HG02678 (cell line): ENCODE data around the gene GCNT2.
"Not testable (repeated sequence)": the region's sequence is repeated elsewhere in the genome, so short reads cannot be mapped to it uniquely, and the experiment has no call there.

ENCODE experiments used
- ATAC-seq: cut with Tn5 transposase; IDR thresholded peaks from one replicate; pipeline ENCODE4 v1.9.1; 2021; ENCODE audit warnings: mild to moderate bottlenecking, moderate library complexity; ENCODE audit not compliant: unreplicated experiment

GCNT2 gene

DNA sequence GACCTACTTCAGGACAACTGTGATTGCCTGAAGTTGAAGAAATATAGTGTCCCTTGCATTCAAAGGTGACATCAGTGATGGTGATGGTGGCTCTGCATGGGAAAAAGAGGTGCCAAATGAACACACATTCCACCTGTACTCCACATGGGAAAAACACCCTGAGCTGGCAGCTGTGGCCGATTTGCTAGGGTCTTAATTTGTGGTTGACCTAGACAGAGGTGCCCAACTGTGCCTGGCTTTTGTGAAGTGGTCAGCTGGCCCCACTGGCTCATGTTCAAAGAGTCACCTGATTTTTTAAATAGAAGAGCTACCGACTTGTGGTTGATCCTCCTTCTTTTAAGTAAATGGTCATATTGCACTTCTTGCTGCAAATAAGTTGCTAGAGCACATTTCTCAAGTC, 7.6 kb upstream of the GCNT2 start:
- no peak for ATAC-seq

DNA sequence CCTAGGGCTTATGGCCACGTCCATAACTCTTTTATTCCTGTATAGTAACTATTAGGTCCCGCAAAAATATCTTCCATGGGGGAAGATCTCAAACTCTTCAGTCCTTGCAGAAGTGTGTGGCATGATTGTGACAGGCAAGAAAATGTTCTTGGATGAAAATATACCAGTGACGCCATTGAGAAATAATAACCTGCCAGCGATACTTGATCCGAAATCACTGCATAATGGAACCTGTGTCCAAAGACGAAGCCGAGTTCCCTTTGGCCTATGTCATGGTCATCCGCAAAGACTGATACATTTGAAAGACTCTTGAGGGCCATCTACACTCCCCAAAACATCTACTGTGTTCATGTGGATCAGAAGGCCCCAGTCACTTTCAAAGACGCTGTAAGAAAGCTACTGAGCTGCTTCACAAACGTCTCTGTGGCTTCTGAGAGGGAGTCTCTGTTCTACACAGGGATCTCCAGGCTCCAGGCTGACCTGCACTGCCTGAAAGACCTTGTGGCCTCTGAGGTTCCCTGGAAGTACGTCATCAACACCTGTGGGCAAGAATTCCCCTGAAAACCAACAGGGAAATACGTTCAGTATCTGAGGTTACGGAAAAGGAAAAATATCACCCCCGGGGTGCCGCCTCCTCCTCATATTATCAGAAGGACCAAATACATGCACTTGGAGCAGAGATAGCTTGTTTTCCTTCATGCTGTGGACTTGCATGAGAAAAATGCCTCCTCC, 6.9 kb upstream of the GCNT2 start:
- no peak for ATAC-seq

DNA sequence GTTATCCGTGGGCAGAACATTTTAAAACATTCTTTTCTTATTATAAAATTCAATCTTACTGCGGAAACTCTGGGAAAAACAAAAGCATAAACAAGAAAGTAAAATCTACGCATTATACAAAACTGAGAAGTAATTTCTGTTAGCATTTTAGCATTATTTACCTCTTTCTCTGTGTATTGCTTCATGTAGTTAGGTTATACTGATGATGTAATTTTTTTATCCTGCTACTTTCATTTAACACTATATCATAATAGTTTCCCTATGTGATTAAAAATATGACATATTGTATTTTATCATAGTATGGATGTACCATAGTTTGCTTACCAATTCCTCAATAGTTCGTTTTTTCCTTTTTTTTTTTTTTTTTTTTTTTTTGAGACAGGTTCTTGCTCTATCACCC, 4.2 kb upstream of the GCNT2 start:
- ATAC-seq: no peak

DNA sequence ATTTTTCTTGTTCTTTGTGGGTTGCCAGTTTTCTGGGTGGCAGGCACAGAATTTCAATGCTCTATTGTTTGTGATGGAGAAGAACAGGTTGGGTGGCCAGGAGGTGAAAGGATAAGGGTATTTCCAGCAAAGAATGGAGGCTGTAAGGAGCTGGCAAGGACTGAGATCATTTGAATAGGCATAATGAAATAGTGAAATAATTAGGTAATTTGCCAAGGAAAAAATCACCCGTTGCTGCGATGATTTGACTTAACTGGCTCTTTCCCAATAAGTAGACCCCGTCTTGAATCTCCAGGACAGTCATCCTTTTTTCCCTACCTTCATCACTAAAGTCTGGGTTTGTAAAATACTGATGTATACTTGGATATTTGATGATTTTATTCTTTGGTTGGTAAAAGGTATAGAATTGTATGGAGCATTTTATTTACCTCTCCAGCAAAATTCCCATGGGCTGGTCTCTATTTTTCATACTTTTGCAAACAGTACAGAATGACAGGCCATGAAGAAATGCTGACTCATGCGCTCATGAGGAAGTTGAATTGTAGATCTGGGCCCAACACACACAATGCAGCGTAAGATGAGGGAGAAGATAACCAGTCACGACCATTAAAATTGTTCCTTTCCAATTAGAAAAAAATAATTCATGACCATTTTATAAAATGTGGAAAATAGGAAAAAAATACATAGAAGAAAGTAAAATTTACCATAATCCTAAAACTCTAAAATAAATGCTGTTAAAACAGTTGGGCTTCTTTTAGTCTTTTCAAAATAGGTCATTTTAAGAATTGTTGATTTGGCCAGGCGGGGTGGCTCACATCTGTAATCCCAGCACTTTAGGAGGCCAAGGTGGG, 2.4 kb upstream of the GCNT2 start:
- no peak for ATAC-seq

DNA sequence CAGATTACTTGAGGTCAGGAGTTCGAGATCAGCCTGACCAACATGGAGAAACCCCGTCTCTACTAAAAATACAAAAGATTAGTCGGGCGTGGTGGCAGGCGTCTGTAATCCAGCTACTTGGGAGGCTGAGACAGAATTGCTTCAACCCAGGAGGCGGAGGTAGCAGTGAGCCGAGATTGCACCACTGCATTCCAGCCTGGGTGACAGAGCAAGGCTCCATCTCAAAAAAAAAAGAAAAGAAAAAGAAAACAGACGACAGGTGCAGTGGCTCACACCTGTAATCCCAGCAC, 1.8 kb upstream of the GCNT2 start:
- ATAC-seq: not testable (repeated sequence)

DNA sequence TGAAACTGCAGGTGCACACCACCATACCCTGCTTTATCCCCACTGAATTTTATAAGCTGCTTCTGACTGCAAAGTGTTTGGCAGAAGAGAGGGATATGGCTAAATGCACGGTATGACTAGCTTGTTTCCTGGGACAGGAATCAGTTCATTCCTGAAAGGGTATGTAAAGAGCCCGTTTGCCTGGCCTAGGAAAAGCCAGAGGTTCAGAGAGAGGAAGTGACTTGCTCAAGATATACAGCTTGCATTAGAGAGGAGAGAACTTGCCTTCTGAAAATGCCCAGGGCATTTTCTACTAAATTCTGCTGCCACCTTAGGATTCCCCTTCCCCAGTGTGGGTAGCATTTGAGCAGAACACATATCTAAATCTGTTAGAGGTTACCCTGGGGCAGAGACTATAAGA, 683 bp upstream of the GCNT2 start:
- ATAC-seq: no peak

DNA sequence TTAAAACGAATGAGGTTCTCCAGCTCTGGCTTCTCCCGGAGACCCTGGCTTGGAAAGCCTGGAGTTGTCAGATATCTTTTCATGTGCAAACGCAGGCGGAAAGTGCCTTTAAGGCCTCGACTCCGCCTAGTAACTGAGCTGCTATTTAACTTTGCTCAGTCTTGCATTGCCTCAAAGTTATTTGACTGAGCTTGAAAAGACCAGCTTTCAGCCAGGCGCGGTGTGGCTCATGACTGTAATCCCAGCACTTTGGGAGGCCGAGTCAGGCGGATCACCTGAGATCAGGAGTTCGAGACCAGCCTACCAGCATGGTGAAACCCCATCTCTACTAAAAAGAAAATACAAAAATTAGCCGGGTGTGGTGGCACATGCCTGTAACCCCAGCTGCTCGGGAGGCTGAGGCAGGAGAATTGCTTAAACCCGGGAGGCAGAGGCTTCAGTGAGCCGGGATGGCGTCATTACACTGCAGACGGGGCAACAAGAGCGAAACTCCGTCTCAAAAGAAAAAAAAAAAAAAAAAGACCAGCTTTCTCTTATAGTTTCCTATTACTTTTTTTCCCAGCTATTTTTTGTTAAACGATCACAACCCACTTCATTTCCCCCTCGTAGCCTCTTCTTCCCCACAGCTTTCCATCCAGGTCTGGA, 1.9 kb downstream of the GCNT2 start:
- ATAC-seq: no peak

DNA sequence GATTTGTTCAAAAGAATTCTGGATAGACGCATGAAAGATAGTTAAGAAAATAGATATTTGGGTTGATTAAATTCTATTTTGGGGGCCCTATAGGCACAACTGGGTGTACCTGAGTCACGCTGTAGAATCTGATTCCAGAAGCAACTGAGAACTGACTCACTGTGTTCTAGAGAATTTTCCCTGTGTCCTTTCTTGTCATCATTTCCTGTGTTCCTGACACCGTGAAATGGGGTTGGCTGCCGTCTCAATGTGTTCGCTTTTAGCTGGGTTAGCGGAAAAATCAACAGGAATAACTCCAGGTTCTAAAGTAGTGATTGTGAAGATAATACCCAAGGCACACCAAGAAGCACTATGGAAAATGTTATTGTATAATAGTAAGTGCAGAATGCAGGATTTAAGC, 5.0 kb downstream of the GCNT2 start:
- ATAC-seq: no peak

DNA sequence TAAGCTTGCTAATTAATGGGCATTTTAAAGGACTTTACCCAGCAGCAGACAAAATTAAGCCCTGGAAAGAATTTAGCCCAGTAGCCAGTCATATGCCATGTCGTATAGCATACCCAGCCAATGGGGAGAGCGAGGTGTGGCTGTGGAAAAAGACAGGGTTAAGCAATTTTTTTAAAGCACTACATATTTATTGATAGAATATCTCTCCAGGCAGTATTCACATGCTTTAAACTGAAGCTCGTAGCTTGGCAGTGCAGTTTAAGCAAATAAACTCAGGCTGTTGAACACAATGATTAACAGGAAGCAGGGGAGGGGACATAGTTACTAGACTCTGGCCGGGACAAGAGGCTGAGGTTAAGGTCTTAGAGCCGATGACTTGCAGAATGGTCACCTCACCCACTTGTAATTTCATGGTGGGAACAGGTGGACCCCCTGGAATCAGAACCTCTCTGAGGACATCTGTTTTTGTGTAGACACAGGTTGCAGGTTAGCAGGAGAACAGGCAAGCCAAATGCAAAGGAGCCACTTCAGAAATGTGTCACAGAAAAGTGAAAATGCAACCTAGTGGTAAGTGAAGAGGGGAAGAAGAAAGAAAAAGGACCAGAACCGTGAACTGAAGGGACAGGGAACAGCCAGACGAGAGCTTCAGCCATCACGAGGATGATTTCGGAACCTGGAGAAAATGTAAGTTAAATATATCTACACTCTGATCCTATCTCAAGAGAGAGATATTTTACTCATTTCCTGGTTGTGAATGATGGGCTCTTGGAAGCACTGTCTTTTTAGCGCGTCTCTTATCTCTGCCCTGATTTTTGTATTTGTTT, 7.2 kb downstream of the GCNT2 start:
- peak; percentile 53 for ATAC-seq

DNA sequence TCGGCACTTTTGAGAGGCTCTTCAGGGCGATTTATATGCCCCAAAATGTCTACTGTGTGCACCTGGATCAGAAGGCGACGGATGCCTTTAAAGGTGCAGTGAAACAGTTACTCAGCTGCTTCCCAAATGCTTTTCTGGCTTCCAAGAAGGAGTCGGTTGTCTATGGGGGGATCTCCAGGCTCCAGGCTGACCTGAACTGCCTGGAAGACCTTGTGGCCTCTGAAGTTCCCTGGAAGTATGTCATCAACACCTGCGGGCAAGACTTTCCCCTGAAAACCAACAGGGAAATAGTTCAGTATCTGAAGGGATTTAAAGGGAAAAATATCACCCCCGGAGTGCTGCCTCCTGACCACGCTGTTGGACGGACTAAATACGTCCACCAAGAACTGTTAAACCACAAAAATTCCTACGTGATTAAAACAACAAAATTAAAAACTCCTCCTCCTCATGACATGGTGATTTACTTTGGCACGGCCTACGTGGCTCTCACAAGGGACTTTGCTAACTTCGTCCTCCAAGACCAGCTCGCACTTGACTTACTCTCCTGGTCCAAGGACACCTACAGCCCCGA, 8.2 kb downstream of the GCNT2 start:
- no peak for ATAC-seq

DNA sequence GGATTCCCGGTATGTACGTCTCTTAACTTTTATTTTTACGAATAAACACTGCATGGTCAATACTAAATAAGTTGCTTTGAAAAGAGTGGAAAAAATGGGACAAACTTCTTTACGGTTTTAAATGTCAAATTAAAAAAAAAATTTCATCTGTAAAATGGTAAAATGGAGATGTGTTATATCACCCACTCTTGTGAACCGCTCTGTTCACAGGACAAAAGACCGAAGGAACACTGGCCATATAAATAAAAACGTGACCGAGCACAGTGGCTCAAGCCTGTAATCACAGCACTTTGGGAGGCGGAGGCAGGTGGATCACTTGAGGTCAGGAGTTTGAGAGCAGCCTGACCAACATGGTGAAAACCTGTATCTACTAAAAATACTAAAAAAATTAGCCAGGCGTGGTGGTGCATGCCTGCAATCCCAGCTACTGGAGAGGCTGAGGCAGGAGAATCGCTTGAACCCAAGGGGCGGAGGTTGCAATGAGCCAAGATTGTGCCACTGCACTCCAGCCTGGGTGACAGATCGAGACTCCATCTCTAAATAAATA, 8.8 kb downstream of the GCNT2 start:
- not testable (repeated sequence) for ATAC-seq

DNA sequence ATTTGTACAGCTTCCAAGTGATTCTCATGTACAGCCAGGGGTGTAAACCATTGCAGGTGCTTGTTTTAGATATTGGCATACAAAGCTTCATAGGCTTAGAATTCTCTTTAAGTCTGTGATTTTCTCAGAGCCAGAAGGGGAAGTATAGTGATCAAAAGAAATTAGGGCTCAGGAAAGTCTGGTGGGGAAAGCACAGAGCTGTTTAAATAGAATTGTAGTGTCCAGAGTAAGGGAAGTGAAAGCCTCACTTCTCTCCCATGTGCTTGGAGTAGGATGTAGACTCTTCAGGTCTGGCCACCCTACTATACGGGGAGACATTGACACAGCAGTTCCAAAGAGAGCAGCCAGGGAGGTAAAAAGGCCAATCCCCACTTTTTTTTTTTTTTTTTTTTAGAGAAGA, 10.4 kb downstream of the GCNT2 start:
- no peak for ATAC-seq

DNA sequence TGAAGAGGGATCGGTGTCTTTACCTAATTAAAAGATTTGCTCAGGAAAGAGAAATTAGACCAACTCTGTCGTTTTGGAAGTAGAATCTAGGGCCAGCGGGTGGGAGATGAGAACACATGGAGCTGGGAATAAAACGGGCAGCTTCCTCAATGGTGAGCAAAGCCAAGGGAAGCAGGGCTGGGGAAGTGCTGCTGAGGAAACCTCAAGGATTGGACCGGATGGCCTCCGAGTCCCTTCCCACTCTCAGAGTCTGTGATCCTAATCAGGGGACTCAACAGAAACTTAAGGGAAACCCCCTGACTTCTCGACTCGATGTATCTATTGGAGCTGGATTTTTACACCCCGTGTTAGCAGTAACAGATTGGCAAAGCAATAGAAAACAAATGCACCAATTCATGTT, 10.8 kb downstream of the GCNT2 start:
- no peak for ATAC-seq

DNA sequence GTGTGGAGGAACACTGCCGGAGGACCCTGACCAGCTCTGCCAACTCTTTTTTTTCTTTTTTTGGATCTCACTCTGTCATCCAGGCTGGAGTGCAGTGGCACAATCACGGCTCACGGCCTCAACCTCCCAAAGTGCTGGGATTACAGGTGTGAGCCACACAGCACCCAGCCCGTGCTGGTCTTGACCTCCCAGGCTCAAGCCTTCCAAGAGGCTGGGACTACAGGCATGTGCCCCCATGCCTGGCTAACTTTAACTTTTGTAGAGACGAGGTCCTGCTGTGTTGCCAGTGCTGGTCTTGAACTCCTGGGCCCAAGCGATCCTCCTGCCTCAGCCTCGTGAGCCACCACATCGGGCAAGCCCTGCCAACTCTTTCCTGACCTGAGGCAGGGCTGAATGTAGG, 11.2 kb downstream of the GCNT2 start:
- ATAC-seq: no peak

DNA sequence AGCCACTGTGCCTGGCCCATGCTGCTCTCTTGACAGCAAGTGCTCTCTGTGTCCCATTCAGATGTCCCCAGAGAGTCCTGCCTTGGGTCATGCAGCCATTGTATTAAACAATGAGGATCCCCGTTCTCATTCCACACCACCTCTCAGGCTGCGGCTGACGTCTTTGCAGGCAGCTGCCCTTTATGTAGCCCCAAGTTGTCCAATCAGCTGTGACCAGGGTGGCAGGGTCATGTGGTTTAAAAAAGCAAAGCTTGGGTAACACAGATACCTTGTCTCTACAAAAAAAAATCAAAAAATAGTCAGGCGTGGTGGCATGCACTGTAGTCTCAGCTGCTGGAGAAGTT, 13.2 kb downstream of the GCNT2 start:
- ATAC-seq: peak; percentile 17

DNA sequence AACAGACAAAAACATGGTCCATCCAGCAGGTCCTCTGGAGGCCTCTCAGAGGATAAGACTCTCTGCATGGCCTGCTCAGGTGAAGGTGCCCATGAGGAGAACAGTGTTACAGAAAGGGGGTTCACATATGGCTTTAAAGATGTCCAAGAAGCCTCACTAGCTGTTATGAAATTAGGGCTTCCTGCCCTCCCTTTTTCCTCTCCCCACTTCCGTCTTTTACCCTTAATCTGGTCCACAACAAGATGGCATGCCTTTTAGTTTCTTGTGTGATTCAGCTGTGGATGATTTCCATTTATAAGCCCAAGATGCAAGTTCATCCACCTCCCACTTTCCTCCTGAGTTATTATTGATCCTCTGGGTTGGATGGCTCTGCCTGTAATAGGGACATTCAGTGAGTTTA, 14.0 kb downstream of the GCNT2 start:
- no peak for ATAC-seq

DNA sequence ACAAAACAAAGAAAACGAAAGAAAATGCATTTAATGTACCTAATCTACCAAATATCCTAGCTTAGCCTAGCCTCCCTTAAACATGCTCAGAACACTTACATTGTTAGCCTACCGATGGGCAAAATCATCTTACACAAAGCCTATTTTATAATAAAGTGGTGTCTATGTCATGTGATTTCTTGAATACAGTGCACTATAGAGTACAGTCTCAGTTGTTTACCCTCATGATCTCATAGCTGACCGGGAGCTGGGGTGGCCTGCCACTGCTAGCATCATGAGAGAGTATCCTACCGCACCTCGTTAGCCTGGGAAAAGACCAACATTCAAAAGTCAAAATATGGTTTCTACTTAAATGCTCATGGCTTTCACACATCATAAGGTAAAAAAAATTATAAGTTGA, 16.6 kb downstream of the GCNT2 start:
- ATAC-seq: no peak

DNA sequence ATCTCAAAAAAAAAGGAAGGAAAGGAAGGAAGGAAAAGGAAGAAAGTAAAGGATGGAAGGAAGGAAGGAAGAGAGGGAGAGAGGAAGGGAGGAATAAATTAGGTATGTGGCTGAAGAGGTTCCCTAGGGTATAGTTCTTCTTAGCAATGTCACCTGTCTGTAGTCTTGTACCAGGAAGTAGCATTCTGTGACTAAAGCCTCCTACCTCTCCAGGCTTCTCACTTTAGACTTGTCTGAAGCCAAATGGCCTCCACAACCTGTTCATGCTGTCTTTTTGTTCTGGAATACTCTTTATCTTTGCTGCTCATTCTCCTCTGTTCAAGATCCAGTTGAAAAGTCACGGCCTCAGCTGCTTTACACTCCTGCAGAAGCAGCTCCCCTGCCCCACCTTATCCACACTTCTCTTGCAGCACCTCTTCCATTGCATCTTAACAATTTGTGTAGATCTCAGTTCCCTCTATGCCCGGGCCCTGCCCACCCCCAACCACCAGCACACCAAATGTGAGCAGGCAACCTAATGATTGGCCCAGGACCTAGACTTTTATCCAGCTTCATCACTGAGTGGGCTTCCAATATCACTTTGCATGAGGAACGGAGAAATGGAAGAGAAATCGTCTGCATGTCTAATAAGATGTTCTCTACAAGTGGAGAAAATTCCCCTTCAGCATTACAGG, 19.1 kb downstream of the GCNT2 start:
- no peak for ATAC-seq

DNA sequence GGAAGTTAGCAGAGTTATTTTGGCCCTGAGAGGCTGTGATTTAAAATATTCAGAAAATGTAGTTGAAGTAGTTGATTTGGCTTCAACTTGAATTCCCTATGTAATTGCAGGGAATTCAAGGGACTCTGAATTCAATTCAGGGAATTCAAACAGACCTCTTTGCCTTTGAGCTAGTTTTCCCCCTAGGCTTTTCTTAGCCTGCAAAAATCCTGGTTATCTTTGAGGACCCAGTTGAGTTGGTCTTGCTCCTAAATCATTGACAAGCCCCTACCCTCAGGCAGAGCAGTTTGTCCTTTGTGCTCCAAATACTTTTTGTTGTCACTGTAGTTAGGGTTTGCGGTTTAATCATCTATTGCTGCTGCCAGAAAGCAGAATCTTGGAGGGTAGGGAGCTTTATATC, 20.4 kb downstream of the GCNT2 start:
- ATAC-seq: no peak

DNA sequence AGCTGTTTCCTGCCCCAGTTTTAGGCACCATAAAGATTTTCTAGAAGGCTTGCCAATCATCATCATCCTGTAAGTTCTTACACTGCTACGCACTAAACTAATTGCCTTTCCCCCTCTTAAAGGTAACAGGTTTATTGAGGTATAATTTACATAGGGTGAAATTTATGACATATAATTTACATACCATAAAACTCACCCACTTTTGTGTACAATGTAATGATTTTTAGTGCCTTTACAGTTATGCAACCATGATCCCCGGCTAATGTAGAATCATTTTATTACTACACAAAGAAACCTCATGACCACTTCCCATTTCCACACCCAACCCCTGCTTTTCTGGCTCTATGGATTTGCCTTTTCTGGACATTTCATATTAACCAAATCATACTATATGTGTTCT, 21.1 kb downstream of the GCNT2 start:
- no peak for ATAC-seq
